ENCODE measurements around the gene IFNL4. TPM values are rescaled to one million over a fixed set of nuclear protein-coding genes. Genes with fewer than 3 reads are reported as not detected.

Gene IFNL4
- total RNA-seq, 4 donors from 2014 or later, result not detected

DNA sequence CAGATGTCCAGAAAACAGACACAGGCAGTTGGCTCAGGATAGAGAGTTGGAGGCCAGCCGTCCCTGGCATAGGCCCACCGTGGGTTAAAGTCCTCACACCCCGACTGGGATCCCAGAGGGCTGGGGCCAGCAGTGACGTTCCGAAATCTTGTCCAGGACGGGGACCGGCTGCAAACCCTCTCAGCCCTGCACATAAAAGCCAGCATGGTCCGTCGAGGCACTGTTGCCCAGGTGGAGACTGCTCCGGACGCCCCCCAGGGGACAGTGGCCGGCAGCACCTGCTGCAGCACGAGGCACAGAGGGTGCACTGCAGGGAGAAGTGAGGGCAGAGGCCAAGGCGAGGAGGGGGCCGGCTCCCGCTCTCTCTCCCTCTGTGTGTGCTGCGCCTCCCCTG lies 15.3 kb upstream of the IFNL4 start:
- H3K4me3 ChIP-seq, result no peak overlapping the region
- no peaks in the 10 kb centered on the region for H3K9me3 ChIP-seq
- 13 to 20% methylated on average over 5 to 15 of the region's 17 CpGs for WGBS, 2 donors
- H3K36me3 ChIP-seq, result no peaks in the 10 kb centered on the region
- peaks cover 0 to 19% (median 0%) of the 10 kb centered on the region in 3 donors for H3K4me1 ChIP-seq
- no peak for TF ChIP-seq POLR2A (IDR thresholded peaks at IDR 0.05)
- TF ChIP-seq, protein P1, sequence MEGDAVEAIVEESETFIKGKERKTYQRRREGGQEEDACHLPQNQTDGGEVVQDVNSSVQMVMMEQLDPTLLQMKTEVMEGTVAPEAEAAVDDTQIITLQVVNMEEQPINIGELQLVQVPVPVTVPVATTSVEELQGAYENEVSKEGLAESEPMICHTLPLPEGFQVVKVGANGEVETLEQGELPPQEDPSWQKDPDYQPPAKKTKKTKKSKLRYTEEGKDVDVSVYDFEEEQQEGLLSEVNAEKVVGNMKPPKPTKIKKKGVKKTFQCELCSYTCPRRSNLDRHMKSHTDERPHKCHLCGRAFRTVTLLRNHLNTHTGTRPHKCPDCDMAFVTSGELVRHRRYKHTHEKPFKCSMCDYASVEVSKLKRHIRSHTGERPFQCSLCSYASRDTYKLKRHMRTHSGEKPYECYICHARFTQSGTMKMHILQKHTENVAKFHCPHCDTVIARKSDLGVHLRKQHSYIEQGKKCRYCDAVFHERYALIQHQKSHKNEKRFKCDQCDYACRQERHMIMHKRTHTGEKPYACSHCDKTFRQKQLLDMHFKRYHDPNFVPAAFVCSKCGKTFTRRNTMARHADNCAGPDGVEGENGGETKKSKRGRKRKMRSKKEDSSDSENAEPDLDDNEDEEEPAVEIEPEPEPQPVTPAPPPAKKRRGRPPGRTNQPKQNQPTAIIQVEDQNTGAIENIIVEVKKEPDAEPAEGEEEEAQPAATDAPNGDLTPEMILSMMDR (IDR thresholded peaks at IDR 0.05), result no peak
- no peak overlapping the region for H3K27ac ChIP-seq
- DNase-seq, result no peak
- intact Hi-C loops (cut with DNase I), result no loop called here
- peaks cover 3 to 85% (median 18%) of the 10 kb centered on the region in 4 donors for H3K27me3 ChIP-seq

DNA sequence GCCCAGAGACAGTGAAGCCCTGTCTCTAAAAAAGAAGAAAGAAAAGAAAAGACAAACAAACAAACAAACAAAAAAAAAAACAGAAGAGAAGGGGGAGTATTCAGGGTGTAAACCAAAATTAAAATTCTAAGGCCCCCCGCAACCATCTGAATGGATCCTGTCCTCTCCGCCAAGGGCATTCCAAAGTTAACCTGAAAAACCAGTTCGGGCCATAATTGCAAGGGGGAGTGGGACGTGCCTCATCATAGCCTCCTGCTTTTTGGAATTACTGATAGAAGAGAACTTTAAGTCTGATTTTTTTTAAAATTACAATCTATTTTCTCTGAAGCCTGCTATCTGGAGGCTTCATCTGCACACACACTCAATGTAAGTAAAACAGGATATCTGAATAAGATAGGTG lies 13.8 kb upstream of the IFNL4 start:
- Histone ChIP-seq H3K4me3 (no peak overlapping the region), H3K27ac (no peak overlapping the region), H3K36me3 (no peaks in the 10 kb centered on the region), H3K27me3 (peaks cover 3 to 86% (median 18%) of the 10 kb centered on the region in 4 donors), H3K4me1 (peaks cover 0 to 19% (median 0%) of the 10 kb centered on the region in 3 donors), H3K9me3 (no peaks in the 10 kb centered on the region)
- TF ChIP-seq, protein P1 (IDR thresholded peaks at IDR 0.05), result no peak
- no peak for TF ChIP-seq POLR2A (IDR thresholded peaks at IDR 0.05)
- 42 to 57% methylated on average over 4 of the region's 4 CpGs for WGBS, 2 donors
- no peak for DNase-seq
- intact Hi-C loops (cut with DNase I), result no loop called here

DNA sequence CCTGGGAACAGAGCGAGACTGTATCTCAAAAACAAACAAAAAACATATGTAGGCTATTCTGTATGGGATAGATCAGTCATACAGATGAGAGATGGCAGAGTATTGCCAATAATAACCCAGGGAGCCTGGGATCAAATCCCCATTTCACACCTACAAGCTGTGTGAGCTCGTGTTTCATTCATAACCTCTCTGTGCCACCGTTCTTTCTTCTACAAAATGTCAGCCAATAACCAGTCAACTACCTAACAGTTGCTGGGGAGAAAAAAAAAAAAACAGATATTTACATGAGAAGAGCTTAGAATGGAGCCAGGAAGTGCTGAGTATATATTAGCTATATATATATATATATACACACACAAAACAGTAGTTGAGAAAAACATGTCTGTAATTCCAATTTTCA lies 13.0 kb upstream of the IFNL4 start:
- peaks cover 3 to 85% (median 18%) of the 10 kb centered on the region in 4 donors for H3K27me3 ChIP-seq
- H3K9me3 ChIP-seq, result no peaks in the 10 kb centered on the region
- TF ChIP-seq POLR2A (IDR thresholded peaks at IDR 0.05), result no peak
- TF ChIP-seq, protein P1 (IDR thresholded peaks at IDR 0.05), result no peak
- intact Hi-C loops (cut with DNase I), result no loop called here
- peaks cover 0 to 19% (median 0%) of the 10 kb centered on the region in 3 donors for H3K4me1 ChIP-seq
- H3K4me3 ChIP-seq, result no peak overlapping the region
- H3K36me3 ChIP-seq, result no peaks in the 10 kb centered on the region
- DNase-seq, result no peak
- WGBS, 2 donors, result 50 to 65% methylated on average over 3 of the region's 3 CpGs
- H3K27ac ChIP-seq, result no peak overlapping the region

DNA sequence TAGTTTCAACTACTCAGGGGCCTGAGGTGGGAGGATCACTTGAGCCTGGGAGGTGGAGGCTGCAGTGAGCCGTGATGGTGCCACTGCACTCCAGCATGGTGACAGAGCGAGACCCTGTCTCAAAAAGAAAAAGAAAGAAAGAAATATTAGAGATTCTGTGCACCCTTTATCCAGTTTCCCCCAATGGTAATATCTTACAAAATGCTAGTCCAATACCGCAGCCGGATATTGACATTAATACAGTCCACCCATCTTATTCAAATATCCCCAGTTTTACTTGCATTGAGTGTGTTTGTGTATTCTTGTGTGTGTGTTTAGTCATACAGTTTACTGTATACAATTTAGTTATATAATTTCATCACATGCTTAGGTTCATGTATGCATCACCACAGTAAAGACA lies 8.6 kb upstream of the IFNL4 start:
- DNase-seq, result no peak
- H3K9me3 ChIP-seq, result no peaks in the 10 kb centered on the region
- H3K4me3 ChIP-seq, result no peak overlapping the region
- intact Hi-C loops (cut with DNase I), result no loop called here
- peaks cover 0 to 62% (median 0%) of the 10 kb centered on the region in 4 donors for H3K27me3 ChIP-seq
- no peaks in the 10 kb centered on the region for H3K36me3 ChIP-seq
- 94 to 96% methylated on average over 3 to 4 of the region's 4 CpGs for WGBS, 2 donors
- no peak for TF ChIP-seq POLR2A (IDR thresholded peaks at IDR 0.05)
- TF ChIP-seq, protein P1 (IDR thresholded peaks at IDR 0.05), result no peak
- no peaks in the 10 kb centered on the region for H3K4me1 ChIP-seq
- no peak overlapping the region for H3K27ac ChIP-seq

DNA sequence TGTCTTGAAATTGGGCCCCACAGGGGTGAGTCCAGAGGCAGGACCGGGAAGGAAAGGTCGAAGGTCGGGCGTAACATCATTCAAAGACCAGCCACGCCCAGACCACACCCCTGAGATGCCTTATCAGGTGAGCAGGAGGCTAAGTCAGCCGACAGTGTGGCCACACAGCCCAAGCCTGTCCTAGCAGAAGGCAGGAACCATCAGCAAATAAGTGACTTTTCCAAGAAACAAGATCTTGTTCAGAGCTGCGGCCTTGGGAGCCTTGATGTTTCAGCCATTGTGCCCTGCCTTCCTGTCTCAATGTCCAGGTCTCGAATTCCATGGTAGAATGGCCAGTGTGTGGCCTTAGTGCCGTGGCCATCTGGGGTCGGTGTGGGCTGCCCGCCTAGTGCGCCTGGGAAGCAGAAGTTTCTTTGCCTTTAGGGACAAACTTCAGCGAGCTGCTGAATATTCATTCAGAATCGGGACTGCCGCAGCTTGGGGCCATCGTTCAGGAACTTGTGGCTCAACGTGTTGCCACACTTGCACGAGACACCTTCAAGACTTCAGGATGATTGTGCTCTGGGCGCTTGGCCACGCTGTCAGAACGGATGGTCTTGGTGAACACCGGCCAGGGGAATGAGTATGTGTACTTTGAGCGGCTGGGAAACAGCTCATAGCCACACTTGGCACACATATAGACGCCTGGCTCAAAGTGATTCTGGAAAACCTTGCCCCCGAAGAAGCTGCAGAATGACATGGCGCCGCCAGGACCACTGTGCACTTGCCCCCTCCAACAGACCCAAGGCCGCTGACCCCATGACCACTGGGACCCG lies 6.1 kb upstream of the IFNL4 start:
- Histone ChIP-seq H3K4me1 (no peaks in the 10 kb centered on the region), H3K27ac (no peak overlapping the region), H3K4me3 (no peak overlapping the region), H3K9me3 (no peaks in the 10 kb centered on the region), H3K27me3 (peaks cover 0 to 53% (median 0%) of the 10 kb centered on the region in 4 donors), H3K36me3 (no peaks in the 10 kb centered on the region)
- 78 to 79% methylated on average over 19 to 25 of the region's 29 CpGs for WGBS, 2 donors
- intact Hi-C loops (cut with DNase I), result no loop called here
- DNase-seq, result no peak
- no peak for TF ChIP-seq POLR2A (IDR thresholded peaks at IDR 0.05)
- TF ChIP-seq, protein P1 (IDR thresholded peaks at IDR 0.05), result no peak
